Myocyte (in vitro differentiated cells): ENCODE measurements around the gene SLC8A3. TPM values are rescaled to one million over a fixed set of nuclear protein-coding genes. Genes with fewer than 3 reads are reported as not detected.

Experiments used
- DNase-seq: peaks from one replicate; pipeline ENCODE4 v3.0.0-alpha.2; 2012; ENCODE audit warnings: low read depth
- total RNA-seq: library from RNA; depleted of rRNA; stranded (reverse); fragments of >200 nt; gene quantifications from 2 replicates; pipeline ENCODE4 v1.2.3, GENCODE V29; 2014

The SLC8A3 gene
- total RNA-seq, 1 donor from 2014 or later: 25.2 TPM

GRCh38 chr14:70123796-70124195, 65.0 kb downstream of the SLC8A3 start:
- no peak for DNase-seq

GRCh38 chr14:70121521-70121920, 67.2 kb downstream of the SLC8A3 start:
- no peak for DNase-seq

- DNase-seq: no peak
Observed at GRCh38 chr14:70118064-70118463, 70.7 kb downstream of the SLC8A3 start.

- DNase-seq: no peak
Observed at GRCh38 chr14:70116278-70116677, 72.5 kb downstream of the SLC8A3 start.

- no peak for DNase-seq
Observed at GRCh38 chr14:70114621-70115156, 74.1 kb downstream of the SLC8A3 start.

- DNase-seq: no peak
Observed at GRCh38 chr14:70113211-70113610, 75.5 kb downstream of the SLC8A3 start.

- no peak for DNase-seq
Observed at GRCh38 chr14:70108419-70108818, 80.3 kb downstream of the SLC8A3 start.

- no peak for DNase-seq
Observed at GRCh38 chr14:70107309-70107708, 81.4 kb downstream of the SLC8A3 start.

- peak; percentile 91 for DNase-seq
Observed at GRCh38 chr14:70100071-70100470, 88.7 kb downstream of the SLC8A3 start.

- peak; percentile 95 for DNase-seq
Observed at GRCh38 chr14:70098250-70098809, 90.4 kb downstream of the SLC8A3 start.

- DNase-seq: peak; percentile 60
Observed at GRCh38 chr14:70097576-70098249, 91.0 kb downstream of the SLC8A3 start.

- DNase-seq: peak; percentile 36
Observed at GRCh38 chr14:70096866-70097265, 91.9 kb downstream of the SLC8A3 start.

GRCh38 chr14:70094631-70095030, 94.1 kb downstream of the SLC8A3 start:
- DNase-seq: no peak

GRCh38 chr14:70094106-70094505, 94.6 kb downstream of the SLC8A3 start:
- DNase-seq: no peak

GRCh38 chr14:70093156-70093555, 95.6 kb downstream of the SLC8A3 start:
- peak; percentile 91 for DNase-seq

GRCh38 chr14:70087380-70087697, 101.4 kb downstream of the SLC8A3 start:
- no peak for DNase-seq

- DNase-seq: peak; percentile 61
Observed at GRCh38 chr14:70086685-70087379, 101.9 kb downstream of the SLC8A3 start.

- no peak for DNase-seq
Observed at GRCh38 chr14:70084226-70084625, 104.5 kb downstream of the SLC8A3 start.

GRCh38 chr14:70082394-70082793, 106.4 kb downstream of the SLC8A3 start:
- DNase-seq: no peak

GRCh38 chr14:70080076-70080475, 108.7 kb downstream of the SLC8A3 start:
- no peak for DNase-seq

- no peak for DNase-seq
Observed at GRCh38 chr14:70078329-70078728, 110.4 kb downstream of the SLC8A3 start.

- no peak for DNase-seq
Observed at GRCh38 chr14:70077720-70078119, 111.0 kb downstream of the SLC8A3 start.

GRCh38 chr14:70077005-70077404, 111.7 kb downstream of the SLC8A3 start:
- no peak for DNase-seq
